Stimulated activated CD4-positive, alpha-beta T cell treated with anti-CD3 and anti-CD28 coated beads, TNF-alpha, amount 100 ng/mL, for 24 hours (primary cell): ENCODE data around the gene EGFL8.
"Not testable (repeated sequence)": the region's sequence is repeated elsewhere in the genome, so short reads cannot be mapped to it uniquely, and the experiment has no call there.

Experiments used
- DNase-seq, 3 experiments: peaks; one replicate each; pipeline ENCODE4 v3.0.0-alpha.2; 2020; ENCODE audit warnings: low read depth in 3 of 3

The EGFL8 gene

GRCh38 chr6:32164295-32164694, at the start of gene EGFL8:
Gene EGFL8 (plus strand): TSS chr6:32164595. CDS start chr6:32166166, 1,571 bp downstream.
- no peak for DNase-seq

DNA sequence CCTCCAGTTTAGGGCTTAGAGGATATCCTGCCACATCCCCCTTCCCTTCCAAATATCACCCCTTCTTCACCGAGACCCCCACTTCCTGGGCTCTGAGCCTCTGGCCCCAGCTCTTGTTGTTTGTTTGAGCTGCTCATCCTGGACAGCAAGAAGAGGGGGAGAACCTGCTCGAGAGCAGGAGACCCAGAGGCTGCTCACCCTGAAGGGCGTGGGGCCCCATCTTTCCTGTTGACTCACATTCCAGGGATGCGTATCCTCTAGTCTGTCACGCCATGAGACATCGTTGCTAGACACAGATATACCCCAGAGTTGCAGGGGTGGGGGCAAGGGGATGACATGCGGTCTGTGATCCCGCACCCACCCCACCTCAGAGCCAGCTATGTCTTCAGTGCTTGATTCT, 49.6 kb upstream of the EGFL8 start:
- DNase-seq, result no peak

GRCh38 chr6:32115623-32116022, 48.8 kb upstream of the EGFL8 start:
- DNase-seq, result no peak

- no peak for DNase-seq
Observed at GRCh38 chr6:32116674-32117073, 47.7 kb upstream of the EGFL8 start.

DNA sequence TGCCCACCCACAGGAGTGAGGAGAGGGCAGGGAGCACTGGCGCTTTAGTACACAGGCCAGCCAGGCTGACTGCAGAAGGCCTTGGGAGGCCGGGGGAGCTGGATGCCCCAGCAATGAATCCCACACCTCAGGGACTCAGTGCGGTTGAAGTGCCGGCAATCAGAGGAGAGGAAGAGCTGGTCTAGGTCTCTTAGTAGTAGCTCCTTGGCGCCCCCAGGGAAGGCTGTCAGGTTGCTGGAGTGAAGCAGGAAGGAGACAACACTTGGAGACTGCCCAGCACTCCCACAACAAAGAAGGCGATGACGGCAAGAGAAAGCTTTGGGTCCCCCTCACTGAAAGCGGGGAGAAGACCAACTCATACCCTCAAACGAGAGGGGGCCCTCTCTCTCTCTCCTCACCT, 46.9 kb upstream of the EGFL8 start:
- DNase-seq, result no peak

DNA sequence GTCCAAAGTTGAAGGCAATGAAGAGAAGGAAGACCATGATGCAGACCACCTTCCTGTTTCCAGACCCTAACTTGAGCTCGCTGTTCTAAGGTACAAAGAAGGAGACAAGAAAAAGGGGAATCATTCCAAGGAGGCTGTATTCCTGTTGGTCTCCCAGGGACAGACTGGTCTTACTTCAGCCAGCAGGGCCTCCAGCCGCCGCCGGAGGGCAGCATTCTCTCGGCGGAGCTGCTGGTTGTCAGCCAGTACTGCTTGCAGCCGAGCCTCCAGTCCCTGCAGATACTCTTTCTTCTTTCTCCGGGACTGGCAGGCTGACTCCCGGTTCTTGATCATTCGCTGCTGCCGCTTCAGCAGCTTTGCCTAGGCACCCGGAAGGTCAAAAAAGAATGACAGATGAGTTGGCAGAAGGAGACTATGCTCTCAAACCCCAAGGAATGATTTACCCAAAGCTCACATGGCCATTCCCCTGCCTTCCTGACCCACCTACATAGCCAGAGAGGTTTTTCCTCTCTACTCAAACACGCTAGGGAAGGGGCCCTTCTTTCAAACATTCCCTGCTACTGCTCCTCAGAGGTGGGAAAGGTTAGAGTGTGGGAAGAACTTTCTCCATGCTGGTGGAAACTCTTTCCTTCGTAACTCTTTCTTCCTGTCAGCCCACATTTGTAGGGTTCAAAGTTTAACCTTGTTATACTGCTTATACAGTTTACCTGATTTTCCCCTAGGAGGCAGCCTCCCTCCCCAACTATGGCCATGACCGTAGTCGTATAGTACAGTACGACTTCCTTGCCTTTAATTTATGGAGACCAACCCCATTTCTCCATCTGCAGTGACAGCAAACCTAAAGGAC, 45.4 kb upstream of the EGFL8 start:
- peak; percentile 38 to 66 (median 43) for DNase-seq

GRCh38 chr6:32120573-32121059, 43.8 kb upstream of the EGFL8 start:
- DNase-seq, result no peak

DNA sequence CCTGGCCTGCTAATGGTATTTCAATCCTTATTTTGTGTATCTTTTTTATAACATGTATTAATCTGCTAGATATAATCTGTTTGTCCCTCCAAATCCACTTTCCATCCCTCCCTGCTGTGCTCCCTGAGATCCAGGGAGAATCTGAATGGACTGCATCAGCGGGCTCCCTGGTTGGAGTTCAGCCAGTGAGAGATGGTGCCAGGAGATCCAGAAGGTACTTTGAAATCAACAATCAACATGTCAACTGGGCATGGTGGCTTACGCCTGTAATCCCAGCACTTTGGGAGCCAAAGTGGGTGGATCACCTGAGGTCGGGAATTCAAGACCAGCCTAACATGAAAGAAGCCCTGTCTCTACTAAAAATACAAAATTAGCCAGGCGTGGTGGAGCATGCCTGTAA, 40.7 kb upstream of the EGFL8 start:
- no peak for DNase-seq

- DNase-seq, result no peak
Observed at GRCh38 chr6:32126880-32127279, 37.5 kb upstream of the EGFL8 start.

GRCh38 chr6:32127409-32127716, 37.0 kb upstream of the EGFL8 start:
- no peak for DNase-seq

- peak; percentile 90 to 99 (median 97) for DNase-seq
Observed at GRCh38 chr6:32127717-32128592, 36.4 kb upstream of the EGFL8 start, which contains the start of gene ATF6B. Gene ATF6B (minus strand): TSS chr6:32128246. CDS start chr6:32128207, 39 bp downstream.

- DNase-seq, result no peak
Observed at GRCh38 chr6:32128751-32129296, 35.6 kb upstream of the EGFL8 start.

- DNase-seq, result no peak
Observed at GRCh38 chr6:32129297-32130088, 34.9 kb upstream of the EGFL8 start.

DNA sequence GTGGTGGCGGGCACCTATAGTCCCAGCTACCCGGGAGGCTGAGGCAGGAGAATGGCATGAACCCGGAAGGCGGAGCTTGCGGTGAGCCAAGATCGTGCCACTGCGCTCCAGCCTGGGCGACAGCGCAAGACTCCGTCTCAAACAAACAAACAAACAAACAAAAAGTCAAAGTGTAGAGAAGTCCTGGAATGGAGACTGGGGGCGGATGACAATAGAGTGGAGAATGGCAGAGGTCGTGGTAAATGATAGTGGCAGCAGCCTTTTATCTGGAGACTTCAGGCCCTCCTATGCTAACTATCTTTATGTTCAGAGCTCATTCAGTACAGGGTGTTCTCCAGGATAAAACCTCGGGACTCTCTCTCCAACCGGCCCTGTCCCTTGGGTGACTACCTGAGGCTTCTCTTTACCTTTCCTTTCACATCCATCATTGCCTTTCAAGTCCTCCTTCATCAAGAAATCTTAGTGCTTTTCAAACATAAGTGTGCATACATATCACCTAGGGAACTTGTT, 32.9 kb upstream of the EGFL8 start:
- no peak for DNase-seq

- DNase-seq, result no peak
Observed at GRCh38 chr6:32132110-32132509, 32.3 kb upstream of the EGFL8 start.

- no peak for DNase-seq
Observed at GRCh38 chr6:32133786-32134185, 30.6 kb upstream of the EGFL8 start.

GRCh38 chr6:32137454-32137853, 26.9 kb upstream of the EGFL8 start:
- no peak for DNase-seq

DNA sequence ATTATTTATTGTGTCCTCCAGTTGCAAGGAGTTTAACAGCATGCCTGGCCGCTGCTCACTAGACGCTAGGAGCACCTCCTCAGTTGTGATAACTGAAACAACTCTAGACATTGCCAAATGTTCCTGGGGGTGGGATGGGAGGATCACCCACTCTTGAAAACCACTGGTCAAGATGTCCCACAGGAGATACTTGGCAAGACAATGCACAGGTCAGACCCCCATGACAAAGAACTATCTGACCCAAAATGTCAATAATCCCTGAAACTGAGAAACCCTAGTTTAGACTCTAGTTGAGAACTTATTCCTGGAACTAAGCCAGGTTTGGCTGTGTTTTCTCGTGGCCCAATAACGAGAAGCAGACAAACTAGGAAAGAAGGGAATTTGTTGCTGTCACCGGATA, 24.8 kb upstream of the EGFL8 start:
- no peak for DNase-seq

DNA sequence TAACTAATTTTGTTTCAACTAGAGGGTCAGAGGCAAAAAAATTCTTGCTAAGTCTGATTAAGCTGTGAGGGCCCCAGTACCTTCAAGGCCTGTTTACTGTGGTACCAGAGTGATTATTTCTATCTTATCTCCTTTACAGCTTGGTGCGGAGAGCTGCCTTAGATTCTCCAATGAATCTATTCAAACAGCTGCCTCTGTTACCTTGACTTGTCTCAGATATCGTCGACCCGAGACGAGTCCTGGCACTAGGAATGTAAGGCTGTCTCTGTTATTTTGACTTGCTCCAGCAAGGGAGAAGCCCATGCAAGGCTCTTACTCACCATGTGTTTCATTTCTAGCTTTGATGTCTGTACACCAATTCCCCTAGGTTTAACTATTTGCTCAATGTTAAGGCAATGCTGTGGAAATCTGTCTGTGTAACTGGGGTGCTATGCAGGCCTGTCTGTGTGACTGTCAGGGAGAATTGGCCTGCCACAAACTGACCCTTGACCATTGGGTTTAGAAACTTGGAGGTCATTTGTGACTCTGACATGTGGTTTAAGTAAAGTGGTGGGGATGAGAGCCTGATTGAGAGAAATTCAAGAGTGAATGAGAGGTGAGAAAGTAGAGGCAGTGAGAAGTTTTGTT, 23.9 kb upstream of the EGFL8 start:
- DNase-seq, result no peak

DNA sequence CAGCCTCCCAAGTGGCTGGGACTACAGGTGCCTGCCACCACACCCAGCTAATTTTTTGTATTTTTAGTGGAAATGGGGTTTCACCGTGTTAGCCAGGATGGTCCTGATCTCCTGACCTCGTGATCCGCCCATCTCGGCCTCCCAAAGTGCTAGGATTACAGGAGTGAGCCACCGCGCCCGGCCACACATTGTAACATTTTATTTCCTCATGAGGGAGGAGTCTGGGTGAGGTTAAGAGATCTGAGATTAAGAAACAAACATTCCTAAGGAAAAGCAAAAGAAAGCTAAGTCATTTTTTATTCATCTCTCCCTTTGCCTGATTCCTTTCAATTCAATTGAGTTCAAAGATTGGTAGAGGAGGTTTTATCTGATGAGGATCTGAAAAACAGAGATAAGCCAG, 20.2 kb upstream of the EGFL8 start:
- DNase-seq, result not testable (repeated sequence)

DNA sequence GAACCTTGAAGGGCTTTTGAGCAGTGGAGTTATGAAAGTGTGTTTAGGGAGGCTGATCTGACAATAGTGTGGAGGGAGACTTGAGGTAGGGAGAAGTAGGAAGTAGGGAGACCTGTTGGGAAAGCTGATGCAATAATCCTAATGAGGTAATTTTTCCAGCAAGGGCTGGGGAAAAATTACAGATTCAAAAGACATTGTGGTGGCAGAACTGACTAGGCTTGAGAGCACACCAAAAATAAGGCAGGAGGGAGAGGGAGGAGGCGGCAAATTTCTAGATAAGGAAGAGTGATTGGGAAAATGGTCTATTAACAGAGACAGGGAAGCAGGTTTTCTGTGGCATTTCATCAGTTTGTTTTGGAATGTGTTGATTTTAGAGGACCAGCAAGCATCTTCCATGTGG, 18.1 kb upstream of the EGFL8 start:
- no peak for DNase-seq
